B cell (primary cell): Measurements from ENCODE around the gene NEMP1. TPM values are rescaled to one million over a fixed set of nuclear protein-coding genes. Genes with fewer than 3 reads are reported as not detected.

Experiments
- ATAC-seq: fragments of 200-7000 bp; cut with Tn5 transposase; one replicate; pipeline ENCODE4 v1.10.0; 2021; ENCODE audit warnings: low read depth, mild to moderate bottlenecking, moderate number of reproducible peaks, moderate library complexity
- CTCF ChIA-PET: fragments of 350-600 bp; sonication (Branson Sonifier 250); formaldehyde crosslinking; loops from one replicate; lab custom pipeline; 2021; ENCODE audit warnings: antibody characterized with exemption, inconsistent platforms; lab: Charles Lee
- POLR2A ChIA-PET: fragments of 350-600 bp; sonication (Branson Sonifier 250); formaldehyde crosslinking; loops from one replicate; lab custom pipeline; 2021; ENCODE audit warnings: antibody characterized with exemption; lab: Charles Lee
- DNase-seq: peaks from one replicate; pipeline ENCODE4 v3.0.0; 2013
- H2AFZ ChIP-seq: 2 replicates; pipeline ENCODE4 v1.6.1; 2012; ENCODE audit warnings: mild to moderate bottlenecking, low read depth, low read length; ENCODE audit not compliant: insufficient read depth, poor library complexity, severe bottlenecking
- H3K27ac ChIP-seq, 2 donors: 1 replicate in 1 of 2; 2 replicates in 1 of 2; pipeline ENCODE4 v1.5.1; 2012 to 2013; ENCODE audit warnings: low read length in 2 of 2, mild to moderate bottlenecking in 2 of 2, moderate library complexity in 1 of 2
- H3K27me3 ChIP-seq, 4 experiments: fragments of 200-600 bp in 1 of 4; sonication (generic) in 1 of 4; replicated peaks in 1 of 4; 1 replicate in 2 of 4; 2 replicates in 2 of 4; pipeline versions ENCODE4 v1.6.1 to v1.7.0; 2013 to 2016; ENCODE audit warnings: low read length in 3 of 4, mild to moderate bottlenecking in 2 of 4, mixed read lengths in 1 of 4, moderate library complexity in 1 of 4; ENCODE audit not compliant: insufficient read depth in 4 of 4, control insufficient read depth in 3 of 4; ENCODE audit errors: control extremely low read depth in 1 of 4
- H3K36me3 ChIP-seq, 2 experiments: replicated peaks in 1 of 2; 1 replicate in 1 of 2; 2 replicates in 1 of 2; pipeline versions ENCODE4 v1.6.1 to v1.7.1; 2013; ENCODE audit warnings: low read length in 1 of 2; ENCODE audit not compliant: insufficient read depth in 2 of 2, control insufficient read depth in 1 of 2; ENCODE audit errors: control extremely low read depth in 1 of 2, extremely low read depth in 1 of 2
- H3K4me1 ChIP-seq, 2 donors: fragments of 200-600 bp in 1 of 2; sonication (generic) in 1 of 2; 1 replicate in 1 of 2; 2 replicates in 1 of 2; pipeline versions ENCODE4 v1.5.1 to v1.6.1; 2013 to 2017; ENCODE audit warnings: low read length in 2 of 2; ENCODE audit not compliant: control insufficient read depth in 2 of 2, insufficient read depth in 2 of 2
- H3K4me2 ChIP-seq: replicated peaks from 2 replicates; pipeline ENCODE3; 2012; ENCODE audit warnings: mild to moderate bottlenecking, low read depth, low read length; ENCODE audit not compliant: poor library complexity, severe bottlenecking
- H3K4me3 ChIP-seq, 5 experiments: fragments of 200-600 bp in 1 of 5; sonication (generic) in 1 of 5; 1 replicate in 3 of 5; 2 replicates in 2 of 5; pipeline versions ENCODE4 v1.5.1 to v1.7.0; 2011 to 2016; ENCODE audit warnings: low read length in 4 of 5, mild to moderate bottlenecking in 4 of 5, low read depth in 2 of 5, control low read depth in 1 of 5, moderate library complexity in 1 of 5; ENCODE audit not compliant: insufficient read depth in 1 of 5; ENCODE audit errors: control extremely low read depth in 1 of 5, extremely low read depth in 1 of 5
- H3K79me2 ChIP-seq: fragments of 200-600 bp; sonication (generic); one replicate; pipeline ENCODE4 v1.6.0; 2016; ENCODE audit warnings: low read length; ENCODE audit not compliant: control insufficient read depth, insufficient read depth
- H3K9ac ChIP-seq: fragments of 200-600 bp; sonication (generic); 2 replicates; pipeline ENCODE4 v1.6.1; 2017; ENCODE audit warnings: mild to moderate bottlenecking, low read length, moderate library complexity
- H3K9me3 ChIP-seq, 3 donors: one replicate each; pipeline versions ENCODE4 v1.6.1 to v1.7.1; 2013; ENCODE audit warnings: low read length in 2 of 3; ENCODE audit not compliant: control insufficient read depth in 2 of 3, insufficient read depth in 1 of 3; ENCODE audit errors: control extremely low read depth in 1 of 3
- H4K20me1 ChIP-seq: 2 replicates; pipeline ENCODE4 v1.6.0; 2012; ENCODE audit warnings: mild to moderate bottlenecking, low read length; ENCODE audit not compliant: insufficient read depth, control insufficient read depth, poor library complexity, severe bottlenecking
- H3K27ac Mint-ChIP-seq: one replicate; pipeline ENCODE4 v1.8.0; 2021; ENCODE audit warnings: mixed read lengths
- H3K27me3 Mint-ChIP-seq: one replicate; pipeline ENCODE4 v1.8.0; 2021; ENCODE audit warnings: mixed read lengths
- H3K4me1 Mint-ChIP-seq: one replicate; pipeline ENCODE4 v1.8.0; 2021; ENCODE audit warnings: mixed read lengths
- H3K4me3 Mint-ChIP-seq: one replicate; pipeline ENCODE4 v1.8.0; 2021; ENCODE audit warnings: mixed read lengths
- H3K9me3 Mint-ChIP-seq: one replicate; pipeline ENCODE4 v1.8.0; 2022; ENCODE audit warnings: mixed read lengths; ENCODE audit not compliant: insufficient read depth
- EZH2 ChIP-seq: IDR thresholded peaks from 2 replicates; pipeline ENCODE4 v1.6.1; 2012; ENCODE audit warnings: borderline replicate concordance, low read depth, mild to moderate bottlenecking, moderate library complexity, low read length; ENCODE audit not compliant: insufficient read depth, poor library complexity, severe bottlenecking
- WGBS: methylation state at CpG from one replicate; pipeline ENCODE4 v1.1.5; 2013; ENCODE audit warnings: missing lambda C conversion rate; ENCODE audit not compliant: insufficient coverage; 5-methylcytosine and 5-hydroxymethylcytosine counted together
- intact Hi-C: fragments of 100-400 bp; cut with micrococcal nuclease; formaldehyde crosslinking; loops from one replicate; pipeline ENCODE4 v1.10.0; 2022
- polyA plus RNA-seq: library from polyadenylated mRNA; depleted of rRNA; stranded (reverse); fragments of >200 nt; gene quantifications from 2 replicates; pipeline ENCODE4 v1.2.3, GENCODE V29; 2012
- total RNA-seq, 2 donors: library from RNA; stranded (reverse); fragments of 120-200 nt in 1 of 2; gene quantifications; 1 replicate in 1 of 2; 2 replicates in 1 of 2; pipeline versions ENCODE4 v1.2.3 to v1.2.4, GENCODE V29; 2013 to 2022
- TF ChIP-seq, protein P1 (sequence below): fragments of 200-600 bp; IDR thresholded peaks from one replicate; pipeline ENCODE4 v1.8.0; 2022; ENCODE audit warnings: antibody characterized with exemption, mild to moderate bottlenecking

The NEMP1 gene
- total and polyA plus RNA-seq, 2 donors (not counting 1 experiment from before 2014, with no cell fraction given): 13.6 to 35.0 TPM

DNA sequence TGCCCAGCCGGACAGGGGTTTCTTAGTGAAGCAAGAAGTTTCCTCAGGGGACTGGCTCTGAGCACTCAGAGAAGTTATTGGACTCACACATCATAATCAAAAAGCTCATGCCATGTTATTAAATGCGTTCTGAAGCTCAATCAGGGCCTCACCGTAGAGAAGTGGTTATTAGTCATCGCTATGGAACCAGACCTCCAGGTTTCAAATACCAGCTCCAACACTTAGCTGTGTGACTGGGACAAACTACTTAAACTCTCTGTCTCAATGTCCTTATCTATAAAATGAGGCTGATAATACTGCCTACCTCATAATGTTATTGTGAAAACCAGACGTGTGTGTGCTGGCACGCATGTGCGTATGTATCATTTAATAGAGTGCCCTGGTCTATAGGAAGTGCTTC is 25.3 kb upstream of the NEMP1 start:
- WGBS: 100% methylated on average over 4 of the region's 7 CpGs
- Histone ChIP-seq H3K27me3 (no peaks in the 10 kb centered on the region), H3K4me1 (peaks cover 7 to 19% of the 10 kb centered on the region in 2 donors), H3K79me2 (peaks cover 54% of the 10 kb centered on the region), H4K20me1 (peaks cover 74% of the 10 kb centered on the region), H3K9ac (no peak overlapping the region), H3K4me3 (no peak overlapping the region), H3K27ac (no peak overlapping the region), H3K9me3 (no peaks in the 10 kb centered on the region), H3K36me3 (peaks cover 2 to 81% of the 10 kb centered on the region in 2 experiments), H3K4me2 (no peak overlapping the region), H2AFZ (no peak overlapping the region)
- POLR2A ChIA-PET: interaction anchor here (0.9 to 2.0 kb wide), 3 partner anchors 8 to 15 kb away, joined by 3 to 5 read pairs (median 5); partner anchors contain the start of gene NAB2
- TF ChIP-seq, protein P1, sequence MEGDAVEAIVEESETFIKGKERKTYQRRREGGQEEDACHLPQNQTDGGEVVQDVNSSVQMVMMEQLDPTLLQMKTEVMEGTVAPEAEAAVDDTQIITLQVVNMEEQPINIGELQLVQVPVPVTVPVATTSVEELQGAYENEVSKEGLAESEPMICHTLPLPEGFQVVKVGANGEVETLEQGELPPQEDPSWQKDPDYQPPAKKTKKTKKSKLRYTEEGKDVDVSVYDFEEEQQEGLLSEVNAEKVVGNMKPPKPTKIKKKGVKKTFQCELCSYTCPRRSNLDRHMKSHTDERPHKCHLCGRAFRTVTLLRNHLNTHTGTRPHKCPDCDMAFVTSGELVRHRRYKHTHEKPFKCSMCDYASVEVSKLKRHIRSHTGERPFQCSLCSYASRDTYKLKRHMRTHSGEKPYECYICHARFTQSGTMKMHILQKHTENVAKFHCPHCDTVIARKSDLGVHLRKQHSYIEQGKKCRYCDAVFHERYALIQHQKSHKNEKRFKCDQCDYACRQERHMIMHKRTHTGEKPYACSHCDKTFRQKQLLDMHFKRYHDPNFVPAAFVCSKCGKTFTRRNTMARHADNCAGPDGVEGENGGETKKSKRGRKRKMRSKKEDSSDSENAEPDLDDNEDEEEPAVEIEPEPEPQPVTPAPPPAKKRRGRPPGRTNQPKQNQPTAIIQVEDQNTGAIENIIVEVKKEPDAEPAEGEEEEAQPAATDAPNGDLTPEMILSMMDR: no peak
- no peak for TF ChIP-seq EZH2
- Mint-ChIP-seq H3K27ac (peak overlapping the region; percentile 15), H3K4me1 (peaks cover 37% of the 10 kb centered on the region), H3K9me3 (no peaks in the 10 kb centered on the region), H3K27me3 (no peaks in the 10 kb centered on the region), H3K4me3 (no peak overlapping the region)
- intact Hi-C loops: no loop called here
- CTCF ChIA-PET: interaction anchor here (1.4 to 18.5 kb wide), 4 partner anchors 10 to 73 kb away, joined by 3 to 406 read pairs (median 126); partner anchors contain the start of genes NAB2 and NEMP1
- DNase-seq (peak; percentile 10), ATAC-seq (no peak)

DNA sequence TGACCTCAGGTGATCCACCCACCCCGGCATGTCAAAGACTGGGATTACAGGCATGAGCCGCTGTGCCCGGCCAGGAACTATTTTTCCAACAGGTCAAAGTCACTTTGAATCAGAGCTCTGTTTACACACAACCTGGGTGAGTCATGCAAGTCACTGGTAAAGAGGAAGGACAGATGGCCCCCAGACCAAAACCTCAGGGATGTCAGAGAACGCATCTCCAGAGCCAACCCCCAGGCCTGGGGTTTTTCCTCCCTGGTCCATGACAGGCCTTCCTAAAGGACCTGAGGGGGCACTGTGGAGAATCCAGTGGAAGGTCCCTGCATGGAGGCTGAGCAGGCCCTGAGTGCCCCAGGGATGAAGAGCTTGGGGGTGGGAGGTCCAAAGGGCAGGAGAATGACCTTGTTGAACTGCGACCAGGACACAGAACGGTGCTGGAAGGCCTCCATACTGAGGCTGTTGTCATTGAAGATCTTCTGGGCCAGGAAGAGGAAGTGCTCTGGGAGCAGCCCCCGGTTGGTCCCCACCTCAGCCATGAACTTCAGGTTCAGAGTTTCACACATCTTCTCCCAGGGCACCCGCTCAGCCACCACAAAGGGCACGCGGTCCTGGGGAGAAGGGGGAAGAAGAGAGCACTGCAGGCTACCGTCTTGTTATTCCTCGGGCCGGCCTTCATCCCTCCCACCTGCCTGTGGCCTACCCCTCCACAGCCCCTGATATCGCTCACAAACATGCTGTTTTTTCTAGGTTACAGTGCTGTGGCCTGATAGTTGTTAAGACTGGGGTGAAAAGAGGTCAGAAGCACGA is 23.5 kb upstream of the NEMP1 start:
- 84% methylated on average over 11 of the region's 15 CpGs for WGBS
- ChIA-PET CTCF (interaction anchor here (0.6 to 18.5 kb wide), 4 partner anchors 9 to 31 kb away, joined by 3 to 406 read pairs (median 128); partner anchors contain the start of genes NAB2, NEMP1 and STAT6), POLR2A (interaction anchor here (0.6 to 1.1 kb wide), 5 partner anchors 10 to 351 kb away, joined by 3 to 7 read pairs (median 4); no protein-coding TSS in a partner anchor)
- intact Hi-C loops: no loop called here
- Histone ChIP-seq H2AFZ (no peak overlapping the region), H3K9ac (no peak overlapping the region), H3K4me2 (no peak overlapping the region), H3K36me3 (peaks cover 4 to 83% of the 10 kb centered on the region in 2 experiments), H3K27ac (peak overlapping the region in 1 of 2 donors; percentile 62), H3K4me3 (no peak overlapping the region), H3K9me3 (no peaks in the 10 kb centered on the region), H4K20me1 (peaks cover 61% of the 10 kb centered on the region), H3K4me1 (peaks cover 0 to 6% of the 10 kb centered on the region in 2 donors), H3K79me2 (peaks cover 39% of the 10 kb centered on the region), H3K27me3 (no peaks in the 10 kb centered on the region)
- no peak overlapping the region for H3K4me3 Mint-ChIP-seq
- peaks cover 27% of the 10 kb centered on the region for H3K4me1 Mint-ChIP-seq
- DNase-seq (peak; percentile 17), ATAC-seq (peak; percentile 14)
- no peak for TF ChIP-seq EZH2
- TF ChIP-seq, protein P1: no peak
- peak overlapping the region; percentile 50 for H3K27ac Mint-ChIP-seq
- H3K27me3 Mint-ChIP-seq: no peaks in the 10 kb centered on the region
- no peaks in the 10 kb centered on the region for H3K9me3 Mint-ChIP-seq
